Measurements from ENCODE around the gene RBMX2. TPM values are rescaled to one million over a fixed set of nuclear protein-coding genes. Genes with fewer than 3 reads are reported as not detected.
"Not testable (repeated sequence)": the region's sequence is repeated elsewhere in the genome, so short reads cannot be mapped to it uniquely, and the experiment has no call there.

The RBMX2 gene
- total and polyA plus RNA-seq, 2 experiments from 2014 or later, result 16.1 to 48.9 TPM

GRCh38 chrX:130435937-130436336, 34.1 kb downstream of the RBMX2 start (continued):
- no peak for TF ChIP-seq EZH2 (IDR thresholded peaks at IDR 0.05; ENCODE audit: low read depth, unreplicated experiment)
- TF ChIP-seq NANOG (IDR thresholded peaks at IDR 0.05; ENCODE audit: borderline replicate concordance), result no peak

- H3K4me1 Mint-ChIP-seq; H3K27me3 Mint-ChIP-seq (ENCODE audit: insufficient read depth, low read depth, poor library complexity); H3K4me2 ChIP-seq; H3K9me2 ChIP-seq (ENCODE audit: insufficient read depth); H3K36me3 ChIP-seq (ENCODE audit: insufficient read depth); H3K79me2 ChIP-seq (replicated peaks; ENCODE audit: insufficient read depth); H3K9me3 Mint-ChIP-seq; H3K4me1 ChIP-seq (ENCODE audit: insufficient read depth); ATAC-seq; H4K20me1 ChIP-seq (replicated peaks; ENCODE audit: insufficient read depth); H3K4me3 ChIP-seq; H3K27ac ChIP-seq (ENCODE audit: low read depth); H3K36me3 Mint-ChIP-seq (ENCODE audit: low read depth); H2AFZ ChIP-seq; H3K4me3 Mint-ChIP-seq; DNase-seq (ENCODE audit: low spot score); H3K27me3 ChIP-seq (ENCODE audit: insufficient read depth); H3F3A ChIP-seq (replicated peaks; ENCODE audit: low read depth); H3K27ac Mint-ChIP-seq: not testable (repeated sequence)
Observed at GRCh38 chrX:130437996-130438395, 36.2 kb downstream of the RBMX2 start.

GRCh38 chrX:130443875-130444274, 42.1 kb downstream of the RBMX2 start:
- no peak overlapping the region for H3K4me3 Mint-ChIP-seq
- no peaks in the 10 kb centered on the region for H3F3A ChIP-seq (replicated peaks; ENCODE audit: low read depth)
- H3K9me2 ChIP-seq (ENCODE audit: insufficient read depth), result no peaks in the 10 kb centered on the region
- no peaks in the 10 kb centered on the region for H3K79me2 ChIP-seq (replicated peaks; ENCODE audit: insufficient read depth)
- no peaks in the 10 kb centered on the region for H4K20me1 ChIP-seq (replicated peaks; ENCODE audit: insufficient read depth)
- no peaks in the 10 kb centered on the region for H3K27me3 ChIP-seq (ENCODE audit: insufficient read depth)
- no peaks in the 10 kb centered on the region; the same call in 2 of the 3 replicates for H3K9me3 Mint-ChIP-seq
- no peaks in the 10 kb centered on the region for H3K27me3 Mint-ChIP-seq (ENCODE audit: insufficient read depth, low read depth, poor library complexity)
- no peaks in the 10 kb centered on the region for H3K4me1 Mint-ChIP-seq
- no peak overlapping the region for H2AFZ ChIP-seq
- ATAC-seq, result no peak
- H3K27ac Mint-ChIP-seq, result no peak overlapping the region
- H3K4me2 ChIP-seq, result no peak overlapping the region
- no peaks in the 10 kb centered on the region for H3K4me1 ChIP-seq (ENCODE audit: insufficient read depth)
- H3K36me3 ChIP-seq (ENCODE audit: insufficient read depth), result no peaks in the 10 kb centered on the region
- H3K36me3 Mint-ChIP-seq (ENCODE audit: low read depth), result no peaks in the 10 kb centered on the region
- DNase-seq (ENCODE audit: low spot score), result no peak
- no peak overlapping the region for H3K4me3 ChIP-seq
- H3K27ac ChIP-seq (ENCODE audit: low read depth), result no peak overlapping the region
- no peak for TF ChIP-seq ZNF331 (CRISPR knock-in tag; IDR thresholded peaks at IDR 0.05; ENCODE audit: low read depth)
- no peak for TF ChIP-seq REST (IDR thresholded peaks at IDR 0.05; ENCODE audit: unreplicated experiment)
- no peak for TF ChIP-seq ZNF462 (CRISPR knock-in tag; IDR thresholded peaks at IDR 0.05)

Measured in GM23338 (cell line).